H9 (cell line): Measurements from ENCODE around the gene TCF7L2. TPM values are rescaled to one million over a fixed set of nuclear protein-coding genes. Genes with fewer than 3 reads are reported as not detected.

Experiments used
- DNase-seq: peaks from one replicate; pipeline ENCODE4 v3.0.0-alpha.2; 2017
- H2AFZ ChIP-seq: one replicate; pipeline ENCODE4 v1.6.1; 2013; ENCODE audit warnings: mild to moderate bottlenecking, low read length, control low read depth, moderate library complexity
- H2AK5ac ChIP-seq: 2 replicates; pipeline ENCODE4 v1.6.1; 2013; ENCODE audit warnings: low read length, control low read depth, mixed read lengths; ENCODE audit not compliant: insufficient read length
- H2BK120ac ChIP-seq: one replicate; pipeline ENCODE4 v1.6.1; 2013; ENCODE audit warnings: low read depth, mild to moderate bottlenecking, low read length, control low read depth, inconsistent platforms; ENCODE audit not compliant: poor library complexity, severe bottlenecking
- H2BK12ac ChIP-seq: 2 replicates; pipeline ENCODE4 v1.6.1; 2013; ENCODE audit warnings: low read length, control low read depth, mixed read lengths, low read depth; ENCODE audit not compliant: insufficient read length
- H2BK15ac ChIP-seq: 2 replicates; pipeline ENCODE4 v1.6.1; 2013; ENCODE audit warnings: low read depth, low read length, control low read depth
- H2BK20ac ChIP-seq: one replicate; pipeline ENCODE4 v1.6.1; 2013; ENCODE audit warnings: low read depth, mild to moderate bottlenecking, low read length, control low read depth, inconsistent platforms; ENCODE audit not compliant: poor library complexity, severe bottlenecking
- H2BK5ac ChIP-seq: 2 replicates; pipeline ENCODE4 v1.6.1; 2013; ENCODE audit warnings: low read length, control low read depth, mixed read lengths; ENCODE audit not compliant: insufficient read length
- H3K14ac ChIP-seq: 2 replicates; pipeline ENCODE4 v1.6.1; 2013; ENCODE audit warnings: low read length, control low read depth; ENCODE audit not compliant: insufficient read depth
- H3K18ac ChIP-seq: 2 replicates; pipeline ENCODE4 v1.6.1; 2013; ENCODE audit warnings: low read depth, mild to moderate bottlenecking, mixed read lengths, low read length, control low read depth; ENCODE audit not compliant: insufficient read length
- H3K23ac ChIP-seq: 2 replicates; pipeline ENCODE4 v1.6.1; 2013; ENCODE audit warnings: low read length, control low read depth, mixed read lengths, low read depth; ENCODE audit not compliant: insufficient read length
- H3K23me2 ChIP-seq: 2 replicates; pipeline ENCODE4 v1.6.1; 2013; ENCODE audit warnings: low read depth, mild to moderate bottlenecking, mixed read lengths, low read length, control low read depth; ENCODE audit not compliant: insufficient read length, poor library complexity, severe bottlenecking
- H3K27ac ChIP-seq: 2 replicates; pipeline ENCODE4 v1.5.1; 2013; ENCODE audit warnings: low read length, control low read depth, mixed read lengths, low read depth; ENCODE audit not compliant: insufficient read length
- H3K27me3 ChIP-seq: 2 replicates; pipeline ENCODE4 v1.6.1; 2013; ENCODE audit warnings: low read length, control low read depth, inconsistent platforms; ENCODE audit not compliant: insufficient read depth
- H3K4ac ChIP-seq: 2 replicates; pipeline ENCODE4 v1.6.1; 2013; ENCODE audit warnings: low read depth, mild to moderate bottlenecking, control low read depth, inconsistent platforms, low read length, moderate library complexity
- H3K4me1 ChIP-seq: 2 replicates; pipeline ENCODE4 v1.6.1; 2013; ENCODE audit warnings: low read length, control low read depth, inconsistent platforms; ENCODE audit not compliant: insufficient read depth
- H3K4me2 ChIP-seq: 2 replicates; pipeline ENCODE4 v1.6.1; 2013; ENCODE audit warnings: low read length, control low read depth, mixed read lengths; ENCODE audit not compliant: insufficient read length, insufficient read depth
- H3K56ac ChIP-seq: 2 replicates; pipeline ENCODE4 v1.6.1; 2013; ENCODE audit warnings: low read depth, mild to moderate bottlenecking, mixed read lengths, low read length, control low read depth; ENCODE audit not compliant: insufficient read length
- H3K79me1 ChIP-seq: 2 replicates; pipeline ENCODE4 v1.6.1; 2013; ENCODE audit warnings: low read depth, mild to moderate bottlenecking, moderate library complexity, low read length, control low read depth, inconsistent platforms; ENCODE audit not compliant: insufficient read depth, poor library complexity, severe bottlenecking
- H3K79me2 ChIP-seq: 2 replicates; pipeline ENCODE4 v1.6.1; 2013; ENCODE audit warnings: low read length, control low read depth, inconsistent platforms; ENCODE audit not compliant: insufficient read depth
- H3K9ac ChIP-seq: 2 replicates; pipeline ENCODE4 v1.6.1; 2013; ENCODE audit warnings: low read length, control low read depth, mixed read lengths; ENCODE audit not compliant: insufficient read length; ENCODE audit errors: extremely low read depth
- H3K9me3 ChIP-seq: one replicate; pipeline ENCODE4 v1.6.1; 2013; ENCODE audit warnings: low read depth, low read length, inconsistent platforms; ENCODE audit not compliant: control insufficient read depth
- H3T11ph ChIP-seq: one replicate; pipeline ENCODE4 v1.6.1; 2013; ENCODE audit warnings: mild to moderate bottlenecking, low read length, control low read depth, inconsistent platforms
- H4K20me1 ChIP-seq: one replicate; pipeline ENCODE4 v1.6.1; 2013; ENCODE audit not compliant: control insufficient read depth, insufficient read length, insufficient read depth
- H4K5ac ChIP-seq: 2 replicates; pipeline ENCODE4 v1.6.1; 2013; ENCODE audit warnings: low read depth, mild to moderate bottlenecking, mixed read lengths, low read length, control low read depth; ENCODE audit not compliant: insufficient read length
- H4K8ac ChIP-seq: replicated peaks from 2 replicates; pipeline ENCODE4 v1.6.1; 2013; ENCODE audit warnings: low read length, control low read depth, mixed read lengths, low read depth; ENCODE audit not compliant: insufficient read length
- H4K91ac ChIP-seq: 2 replicates; pipeline ENCODE4 v1.6.1; 2013; ENCODE audit warnings: low read depth, mild to moderate bottlenecking, moderate library complexity, mixed read lengths, low read length, control low read depth; ENCODE audit not compliant: insufficient read length
- H3K27ac Mint-ChIP-seq, 3 experiments: 2 replicates in 2 of 3; 3 replicates in 1 of 3; pipeline ENCODE4 v1.8.0; 2020 to 2021; ENCODE audit warnings: mixed read lengths in 3 of 3, mild to moderate bottlenecking in 1 of 3, moderate library complexity in 1 of 3
- H3K27me3 Mint-ChIP-seq: 2 replicates; pipeline ENCODE4 v1.8.0; 2021; ENCODE audit warnings: low read depth, mild to moderate bottlenecking, moderate library complexity, mixed read lengths
- H3K36me3 Mint-ChIP-seq, 3 experiments: 2 replicates in 2 of 3; 3 replicates in 1 of 3; pipeline ENCODE4 v1.8.0; 2020 to 2021; ENCODE audit warnings: low read depth in 3 of 3, mixed read lengths in 3 of 3; ENCODE audit not compliant: insufficient read depth in 1 of 3
- H3K4me1 Mint-ChIP-seq, 2 experiments: 2 replicates each; pipeline ENCODE4 v1.8.0; 2020; ENCODE audit warnings: mixed read lengths in 2 of 2
- H3K4me3 Mint-ChIP-seq, 2 experiments: 2 replicates in 1 of 2; 3 replicates in 1 of 2; pipeline ENCODE4 v1.8.0; 2020 to 2021; ENCODE audit warnings: mild to moderate bottlenecking in 2 of 2, mixed read lengths in 2 of 2, moderate library complexity in 1 of 2
- H3K9me3 Mint-ChIP-seq, 2 experiments: 2 replicates in 1 of 2; 3 replicates in 1 of 2; pipeline ENCODE4 v1.8.0; 2020; ENCODE audit warnings: mild to moderate bottlenecking in 2 of 2, mixed read lengths in 2 of 2, moderate library complexity in 1 of 2
- WGBS: extraction: QIAGEN DNeasy Blood & Tissue Kit; methylation state at CpG from one replicate; pipeline ENCODE4 v1.1.7; 2013; ENCODE audit warnings: missing lambda C conversion rate, low lambda C conversion rate, mixed read lengths; ENCODE audit not compliant: insufficient read length; ENCODE audit errors: extremely low coverage; 5-methylcytosine and 5-hydroxymethylcytosine counted together
- total RNA-seq: library from RNA; stranded (reverse); gene quantifications from 2 replicates; pipeline ENCODE4 v1.2.1, GENCODE V29; 2021
- TF ChIP-seq, protein P1 (sequence below): fragments of 200-600 bp; sonication (generic); conservative IDR thresholded peaks from 3 replicates; pipeline ENCODE4 v1.8.0; 2021; ENCODE audit warnings: antibody characterized with exemption, mild to moderate bottlenecking

The TCF7L2 gene
- total RNA-seq, 1 experiment from 2014 or later, result 71.1 TPM

DNA sequence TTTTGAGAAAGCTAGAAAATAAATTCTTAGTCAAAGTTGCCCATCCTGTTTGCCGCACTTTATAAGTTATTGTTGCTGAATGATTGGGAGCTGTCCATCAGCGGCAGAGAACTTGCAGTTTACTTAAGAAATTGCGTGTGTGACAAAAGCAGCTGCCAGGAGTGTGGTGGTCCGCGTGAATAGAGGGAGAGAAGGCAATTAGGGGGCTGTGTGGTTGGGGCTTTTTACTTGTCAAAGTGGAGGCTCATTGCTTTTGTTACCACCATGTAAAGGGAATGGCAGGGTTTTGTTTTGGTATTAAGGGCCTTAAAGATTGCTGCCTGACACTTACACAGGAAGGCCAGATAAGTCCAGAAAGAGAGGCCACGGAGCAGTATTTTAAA lies 177.8 kb downstream of the TCF7L2 start:
- H3K9ac ChIP-seq, result no peak overlapping the region
- H2BK120ac ChIP-seq, result no peak overlapping the region
- no peak overlapping the region for H4K5ac ChIP-seq
- H3K4me2 ChIP-seq, result no peak overlapping the region
- peaks cover 17% of the 10 kb centered on the region; the same call in 1 of the 2 replicates for H3K4me1 ChIP-seq
- no peaks in the 10 kb centered on the region for H3K9me3 ChIP-seq
- H3K23ac ChIP-seq, result no peak overlapping the region
- H3K27ac ChIP-seq, result no peak overlapping the region
- H2BK12ac ChIP-seq, result no peak overlapping the region
- no peaks in the 10 kb centered on the region for H3K36me3 Mint-ChIP-seq
- H3K27ac Mint-ChIP-seq, result peak overlapping the region in 2 of 3 experiments; percentile 50 to 53; a peak in 4 of 7 replicates
- H3K4me3 Mint-ChIP-seq, result peak overlapping the region; percentile 3 to 80; a peak in 4 of 5 replicates
- H3K18ac ChIP-seq, result no peak overlapping the region
- H3K79me2 ChIP-seq, result peaks cover 9% of the 10 kb centered on the region; the same call in 1 of the 2 replicates
- H2AK5ac ChIP-seq, result no peak overlapping the region
- no peaks in the 10 kb centered on the region for H4K20me1 ChIP-seq
- H3K27me3 Mint-ChIP-seq, result no peaks in the 10 kb centered on the region
- H2BK20ac ChIP-seq, result no peak overlapping the region
- peaks cover 4% of the 10 kb centered on the region for H3K23me2 ChIP-seq
- no peak overlapping the region for H3K4ac ChIP-seq
- no peak overlapping the region for H2AFZ ChIP-seq
- no peak for DNase-seq
- H3K79me1 ChIP-seq, result peaks cover 3% of the 10 kb centered on the region
- H3K14ac ChIP-seq, result no peak overlapping the region
- H3K27me3 ChIP-seq, result no peaks in the 10 kb centered on the region
- H2BK15ac ChIP-seq, result no peak overlapping the region
- H3T11ph ChIP-seq, result no peak overlapping the region
- no CpG with 5 or more reads among the region's 6 CpGs for WGBS
- H4K8ac ChIP-seq, result no peak overlapping the region
- H4K91ac ChIP-seq, result no peak overlapping the region
- H3K56ac ChIP-seq, result no peak overlapping the region
- H2BK5ac ChIP-seq, result no peak overlapping the region
- peaks cover 82 to 87% of the 10 kb centered on the region in 2 experiments for H3K4me1 Mint-ChIP-seq
- TF ChIP-seq, protein P1, sequence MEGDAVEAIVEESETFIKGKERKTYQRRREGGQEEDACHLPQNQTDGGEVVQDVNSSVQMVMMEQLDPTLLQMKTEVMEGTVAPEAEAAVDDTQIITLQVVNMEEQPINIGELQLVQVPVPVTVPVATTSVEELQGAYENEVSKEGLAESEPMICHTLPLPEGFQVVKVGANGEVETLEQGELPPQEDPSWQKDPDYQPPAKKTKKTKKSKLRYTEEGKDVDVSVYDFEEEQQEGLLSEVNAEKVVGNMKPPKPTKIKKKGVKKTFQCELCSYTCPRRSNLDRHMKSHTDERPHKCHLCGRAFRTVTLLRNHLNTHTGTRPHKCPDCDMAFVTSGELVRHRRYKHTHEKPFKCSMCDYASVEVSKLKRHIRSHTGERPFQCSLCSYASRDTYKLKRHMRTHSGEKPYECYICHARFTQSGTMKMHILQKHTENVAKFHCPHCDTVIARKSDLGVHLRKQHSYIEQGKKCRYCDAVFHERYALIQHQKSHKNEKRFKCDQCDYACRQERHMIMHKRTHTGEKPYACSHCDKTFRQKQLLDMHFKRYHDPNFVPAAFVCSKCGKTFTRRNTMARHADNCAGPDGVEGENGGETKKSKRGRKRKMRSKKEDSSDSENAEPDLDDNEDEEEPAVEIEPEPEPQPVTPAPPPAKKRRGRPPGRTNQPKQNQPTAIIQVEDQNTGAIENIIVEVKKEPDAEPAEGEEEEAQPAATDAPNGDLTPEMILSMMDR, result no peak
- H3K9me3 Mint-ChIP-seq, result no peaks in the 10 kb centered on the region
